HG03108 (cell line): Measurements from ENCODE around the gene ING5.
"Not testable (repeated sequence)": the region's sequence is repeated elsewhere in the genome, so short reads cannot be mapped to it uniquely, and the experiment has no call there.

Source experiments
- ATAC-seq: cut with Tn5 transposase; IDR thresholded peaks from one replicate; pipeline ENCODE4 v1.9.1; 2021; ENCODE audit warnings: moderate library complexity; ENCODE audit not compliant: unreplicated experiment

ING5 gene

GRCh38 chr2:241701399-241702154, at the start of gene ING5:
Gene ING5, plus strand, starts transcription at chr2:241702039. Its CDS starts 27 bp downstream, at chr2:241702066.
- peak; percentile 52 for ATAC-seq

GRCh38 chr2:241652142-241652541, 49.7 kb upstream of the ING5 start:
- no peak for ATAC-seq

GRCh38 chr2:241652722-241653121, 49.1 kb upstream of the ING5 start:
- no peak for ATAC-seq

- ATAC-seq: no peak
Observed at GRCh38 chr2:241653210-241653750, 48.6 kb upstream of the ING5 start.

- ATAC-seq: no peak
Observed at GRCh38 chr2:241654551-241654950, 47.3 kb upstream of the ING5 start.

GRCh38 chr2:241655516-241656189, 46.2 kb upstream of the ING5 start:
- ATAC-seq: no peak

- no peak for ATAC-seq
Observed at GRCh38 chr2:241656190-241656741, 45.6 kb upstream of the ING5 start.

- ATAC-seq: no peak
Observed at GRCh38 chr2:241657786-241658254, 44.0 kb upstream of the ING5 start.

GRCh38 chr2:241658296-241658695, 43.5 kb upstream of the ING5 start:
- no peak for ATAC-seq

- ATAC-seq: no peak
Observed at GRCh38 chr2:241659150-241659739, 42.6 kb upstream of the ING5 start.

- ATAC-seq: no peak
Observed at GRCh38 chr2:241660593-241661213, 41.1 kb upstream of the ING5 start.

GRCh38 chr2:241662731-241663130, 39.1 kb upstream of the ING5 start:
- ATAC-seq: not testable (repeated sequence)

GRCh38 chr2:241665731-241666440, 36.0 kb upstream of the ING5 start:
- ATAC-seq: no peak

- no peak for ATAC-seq
Observed at GRCh38 chr2:241666627-241667400, 35.0 kb upstream of the ING5 start.

GRCh38 chr2:241668354-241668753, 33.5 kb upstream of the ING5 start:
- no peak for ATAC-seq

GRCh38 chr2:241668839-241669238, 33.0 kb upstream of the ING5 start:
- no peak for ATAC-seq

GRCh38 chr2:241670333-241671110, 31.3 kb upstream of the ING5 start:
- no peak for ATAC-seq

- ATAC-seq: no peak
Observed at GRCh38 chr2:241671457-241672240, 30.2 kb upstream of the ING5 start.
